Astrocyte (in vitro differentiated cells and primary cell): ENCODE measurements around the gene KIAA1671. TPM values are rescaled to one million over a fixed set of nuclear protein-coding genes. Genes with fewer than 3 reads are reported as not detected.

Experiments used
- DNase-seq: peaks from one replicate; pipeline ENCODE4 v3.0.0-alpha.2; 2010; ENCODE audit warnings: low read depth
- FAIRE-seq: peaks from 2 replicates; lab custom pipeline; 2011; peaks lifted over from hg19 to GRCh38; lab: Jason Lieb, UNC
- H2AFZ ChIP-seq: 2 replicates; pipeline ENCODE4 v1.6.0; 2012; ENCODE audit warnings: low read depth, low read length, inconsistent platforms
- H3K27ac ChIP-seq: 2 replicates; pipeline ENCODE4 v1.5.1; 2011; ENCODE audit warnings: low read depth, low read length, inconsistent platforms
- H3K27me3 ChIP-seq: 2 replicates; pipeline ENCODE4 v1.6.0; 2011; ENCODE audit warnings: low read length, inconsistent platforms; ENCODE audit not compliant: insufficient read depth
- H3K36me3 ChIP-seq: 2 replicates; pipeline ENCODE4 v1.5.1; 2011; ENCODE audit warnings: low read length, inconsistent platforms; ENCODE audit not compliant: insufficient read depth
- H3K4me1 ChIP-seq: 2 replicates; pipeline ENCODE4 v1.5.1; 2011; ENCODE audit warnings: low read length, inconsistent platforms; ENCODE audit not compliant: insufficient read depth
- H3K4me2 ChIP-seq: 2 replicates; pipeline ENCODE4 v1.6.0; 2012; ENCODE audit warnings: low read length, inconsistent platforms
- H3K4me3 ChIP-seq: 2 replicates; pipeline ENCODE4 v1.5.1; 2011; ENCODE audit warnings: low read depth, mild to moderate bottlenecking, low read length, inconsistent platforms; ENCODE audit not compliant: insufficient read depth
- H3K79me2 ChIP-seq: 2 replicates; pipeline ENCODE4 v1.6.0; 2012; ENCODE audit warnings: mild to moderate bottlenecking, low read length, inconsistent platforms; ENCODE audit not compliant: insufficient read depth
- H3K9ac ChIP-seq: 2 replicates; pipeline ENCODE4 v1.6.0; 2012; ENCODE audit warnings: mild to moderate bottlenecking, low read length, inconsistent platforms
- H3K9me3 ChIP-seq: 2 replicates; pipeline ENCODE4 v1.5.1; 2012; ENCODE audit warnings: low read depth, mild to moderate bottlenecking, low read length, inconsistent platforms; ENCODE audit not compliant: insufficient read depth
- H4K20me1 ChIP-seq: 2 replicates; pipeline ENCODE4 v1.6.0; 2012; ENCODE audit warnings: low read length, inconsistent platforms; ENCODE audit not compliant: insufficient read depth
- H3K27ac Mint-ChIP-seq: one replicate; pipeline ENCODE4 v1.8.0; 2021; ENCODE audit warnings: mild to moderate bottlenecking, mixed read lengths; ENCODE audit not compliant: unreplicated experiment
- H3K27me3 Mint-ChIP-seq: one replicate; pipeline ENCODE4 v1.8.0; 2021; ENCODE audit warnings: low read depth, mixed read lengths; ENCODE audit not compliant: unreplicated experiment
- H3K36me3 Mint-ChIP-seq: one replicate; pipeline ENCODE4 v1.8.0; 2021; ENCODE audit warnings: low read depth, mixed read lengths; ENCODE audit not compliant: unreplicated experiment
- H3K4me1 Mint-ChIP-seq: one replicate; pipeline ENCODE4 v1.8.0; 2021; ENCODE audit warnings: low read depth, mixed read lengths; ENCODE audit not compliant: unreplicated experiment
- H3K4me3 Mint-ChIP-seq: one replicate; pipeline ENCODE4 v1.8.0; 2021; ENCODE audit warnings: mild to moderate bottlenecking, moderate library complexity, mixed read lengths; ENCODE audit not compliant: unreplicated experiment
- H3K9me3 Mint-ChIP-seq: one replicate; pipeline ENCODE4 v1.8.0; 2021; ENCODE audit warnings: mild to moderate bottlenecking, mixed read lengths; ENCODE audit not compliant: unreplicated experiment
- EZH2 ChIP-seq: IDR thresholded peaks from 2 replicates; pipeline ENCODE4 v1.6.1; 2012; ENCODE audit warnings: mild to moderate bottlenecking, low read length, inconsistent platforms; ENCODE audit not compliant: insufficient read depth
- total RNA-seq: library from RNA; stranded (reverse); gene quantifications from 2 replicates; pipeline ENCODE4 v1.2.1, GENCODE V29; 2021
- TF ChIP-seq, protein P1 (sequence below): IDR thresholded peaks from 2 replicates; pipeline ENCODE4 v1.5.1; 2011; ENCODE audit warnings: low read depth, mild to moderate bottlenecking, inconsistent platforms, low read length, moderate library complexity; ENCODE audit not compliant: insufficient read depth

Gene KIAA1671
- total RNA-seq, 1 donor from 2014 or later: 28.4 TPM

- no peaks in the 10 kb centered on the region for H3K36me3 ChIP-seq
- no peak overlapping the region for H3K9ac ChIP-seq
- no peaks in the 10 kb centered on the region for H3K9me3 Mint-ChIP-seq
- no peaks in the 10 kb centered on the region for H3K4me1 ChIP-seq
- TF ChIP-seq, protein P1, sequence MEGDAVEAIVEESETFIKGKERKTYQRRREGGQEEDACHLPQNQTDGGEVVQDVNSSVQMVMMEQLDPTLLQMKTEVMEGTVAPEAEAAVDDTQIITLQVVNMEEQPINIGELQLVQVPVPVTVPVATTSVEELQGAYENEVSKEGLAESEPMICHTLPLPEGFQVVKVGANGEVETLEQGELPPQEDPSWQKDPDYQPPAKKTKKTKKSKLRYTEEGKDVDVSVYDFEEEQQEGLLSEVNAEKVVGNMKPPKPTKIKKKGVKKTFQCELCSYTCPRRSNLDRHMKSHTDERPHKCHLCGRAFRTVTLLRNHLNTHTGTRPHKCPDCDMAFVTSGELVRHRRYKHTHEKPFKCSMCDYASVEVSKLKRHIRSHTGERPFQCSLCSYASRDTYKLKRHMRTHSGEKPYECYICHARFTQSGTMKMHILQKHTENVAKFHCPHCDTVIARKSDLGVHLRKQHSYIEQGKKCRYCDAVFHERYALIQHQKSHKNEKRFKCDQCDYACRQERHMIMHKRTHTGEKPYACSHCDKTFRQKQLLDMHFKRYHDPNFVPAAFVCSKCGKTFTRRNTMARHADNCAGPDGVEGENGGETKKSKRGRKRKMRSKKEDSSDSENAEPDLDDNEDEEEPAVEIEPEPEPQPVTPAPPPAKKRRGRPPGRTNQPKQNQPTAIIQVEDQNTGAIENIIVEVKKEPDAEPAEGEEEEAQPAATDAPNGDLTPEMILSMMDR: no peak
- no peak overlapping the region for H2AFZ ChIP-seq
- H3K27me3 ChIP-seq: no peaks in the 10 kb centered on the region
- no peaks in the 10 kb centered on the region for H3K9me3 ChIP-seq
- no peak overlapping the region for H3K4me3 ChIP-seq
- H3K27ac Mint-ChIP-seq: no peak overlapping the region
- no peak overlapping the region for H3K4me3 Mint-ChIP-seq
- peaks cover 5% of the 10 kb centered on the region for H3K4me1 Mint-ChIP-seq
- no peak for DNase-seq
- peaks cover 13% of the 10 kb centered on the region for H4K20me1 ChIP-seq
- H3K79me2 ChIP-seq: no peaks in the 10 kb centered on the region
- no peaks in the 10 kb centered on the region for H3K36me3 Mint-ChIP-seq
- no peak overlapping the region for H3K4me2 ChIP-seq
- H3K27me3 Mint-ChIP-seq: peaks cover 5% of the 10 kb centered on the region
- no peak for FAIRE-seq
- H3K27ac ChIP-seq: no peak overlapping the region
Observed at GRCh38 chr22:25077056-25077455, 124.5 kb downstream of the KIAA1671 start.

GRCh38 chr22:25077964-25078363 lies 125.4 kb downstream of the KIAA1671 start:
- TF ChIP-seq, protein P1: no peak
- TF ChIP-seq EZH2: no peak
- H3K4me1 ChIP-seq: no peaks in the 10 kb centered on the region
- H3K9ac ChIP-seq: no peak overlapping the region
- Mint-ChIP-seq H3K4me3 (no peak overlapping the region), H3K27me3 (peaks cover 5% of the 10 kb centered on the region), H3K27ac (no peak overlapping the region), H3K9me3 (no peaks in the 10 kb centered on the region), H3K36me3 (no peaks in the 10 kb centered on the region), H3K4me1 (peaks cover 3% of the 10 kb centered on the region)
- FAIRE-seq (no peak), DNase-seq (no peak)
- peaks cover 13% of the 10 kb centered on the region for H4K20me1 ChIP-seq
- H3K9me3 ChIP-seq: no peaks in the 10 kb centered on the region
- no peaks in the 10 kb centered on the region for H3K27me3 ChIP-seq
- no peak overlapping the region for H2AFZ ChIP-seq
- no peak overlapping the region for H3K4me3 ChIP-seq
- H3K4me2 ChIP-seq: no peak overlapping the region
- H3K79me2 ChIP-seq: no peaks in the 10 kb centered on the region
- H3K36me3 ChIP-seq: no peaks in the 10 kb centered on the region
- no peak overlapping the region for H3K27ac ChIP-seq

DNA sequence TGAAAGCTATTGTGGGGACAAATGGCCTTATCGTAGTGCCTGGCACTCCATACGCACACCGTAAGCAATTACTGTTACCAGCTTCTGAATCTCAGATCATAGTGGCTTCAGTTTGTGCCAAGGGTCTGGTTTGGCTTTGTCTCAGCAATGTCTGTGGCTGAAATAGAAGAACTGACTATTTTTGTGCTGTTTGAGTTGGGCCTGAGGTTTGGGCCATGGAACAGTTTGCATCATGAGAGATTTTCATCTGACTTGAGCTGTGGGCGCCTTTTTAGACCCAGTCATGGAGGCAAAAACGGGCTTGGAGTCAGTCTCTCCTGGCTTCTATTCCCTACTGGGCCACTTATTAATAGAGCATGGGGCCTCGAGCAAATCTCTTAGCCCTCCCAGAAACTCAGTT lies 126.1 kb downstream of the KIAA1671 start:
- no peak for TF ChIP-seq EZH2
- TF ChIP-seq, protein P1: no peak
- no peaks in the 10 kb centered on the region for H3K36me3 Mint-ChIP-seq
- no peak overlapping the region for H3K27ac Mint-ChIP-seq
- Histone ChIP-seq H2AFZ (no peak overlapping the region), H3K27ac (no peak overlapping the region), H3K36me3 (no peaks in the 10 kb centered on the region), H3K4me3 (no peak overlapping the region), H3K79me2 (no peaks in the 10 kb centered on the region), H3K9me3 (no peaks in the 10 kb centered on the region), H3K4me1 (no peaks in the 10 kb centered on the region), H3K27me3 (no peaks in the 10 kb centered on the region), H3K4me2 (no peak overlapping the region), H3K9ac (no peak overlapping the region), H4K20me1 (peaks cover 13% of the 10 kb centered on the region)
- H3K4me1 Mint-ChIP-seq: peaks cover 3% of the 10 kb centered on the region
- no peaks in the 10 kb centered on the region for H3K9me3 Mint-ChIP-seq
- FAIRE-seq: no peak
- peaks cover 6% of the 10 kb centered on the region for H3K27me3 Mint-ChIP-seq
- H3K4me3 Mint-ChIP-seq: no peak overlapping the region
- peak; percentile 42 for DNase-seq
